Sciatic nerve (tissue), 2 donors: Measurements from ENCODE around the gene TRDMT1. TPM values are rescaled to one million over a fixed set of nuclear protein-coding genes. Genes with fewer than 3 reads are reported as not detected.
A peak's percentile ranks its signal among the peaks of the same experiment; 100 is the strongest.
"Not testable (repeated sequence)": the region's sequence is repeated elsewhere in the genome, so short reads cannot be mapped to it uniquely, and the experiment has no call there.

ENCODE experiments used
- ATAC-seq: fragments of 200-7000 bp; cut with Tn5 transposase; one replicate; pipeline ENCODE4 v1.9.1; 2020; ENCODE audit warnings: mild to moderate bottlenecking, moderate library complexity
- DNase-seq: peaks from one replicate; pipeline ENCODE4 v3.0.0-alpha.2; 2020; ENCODE audit warnings: low spot score
- intact Hi-C: fragments of 100-400 bp; cut with DNase I; formaldehyde crosslinking; loops from one replicate; pipeline ENCODE4 v1.14.2; 2022
- total RNA-seq: library from RNA; stranded (reverse); fragmentation: NEBNext Ultra II Directional; extraction: Animal tissue kit (Norgen Biotek cat#: 25700); gene quantifications from one replicate; pipeline ENCODE4 v1.2.1, GENCODE V29; 2021
- donor health status: DM: no; HTN: no; CAD: no.
- donor health status: DM: no; HTN: no; CAD: no.

Gene TRDMT1
- total RNA-seq, 1 donor from 2014 or later: 13.2 TPM

DNA sequence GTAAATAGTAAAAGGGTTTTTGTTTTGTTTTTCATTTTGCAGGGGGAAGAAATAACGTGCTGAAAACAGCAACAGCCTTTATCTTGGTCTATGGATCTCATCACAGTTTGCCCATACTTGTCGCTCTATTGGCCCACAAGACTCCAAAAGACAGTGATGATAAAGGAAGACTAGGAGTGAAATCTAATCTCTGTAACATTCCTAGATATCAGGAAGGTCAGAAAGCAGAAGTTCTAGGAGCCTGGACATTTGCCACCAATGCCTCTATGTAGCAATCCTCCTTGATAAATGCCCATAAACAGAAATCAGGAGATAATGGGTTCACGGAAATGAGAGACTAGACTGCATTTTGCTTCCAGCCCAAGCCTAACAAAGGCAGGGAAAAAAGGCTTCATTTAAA, 80.8 kb downstream of the TRDMT1 start:
- intact Hi-C loops: no loop called here
- DNase-seq (no peak), ATAC-seq (no peak)

DNA sequence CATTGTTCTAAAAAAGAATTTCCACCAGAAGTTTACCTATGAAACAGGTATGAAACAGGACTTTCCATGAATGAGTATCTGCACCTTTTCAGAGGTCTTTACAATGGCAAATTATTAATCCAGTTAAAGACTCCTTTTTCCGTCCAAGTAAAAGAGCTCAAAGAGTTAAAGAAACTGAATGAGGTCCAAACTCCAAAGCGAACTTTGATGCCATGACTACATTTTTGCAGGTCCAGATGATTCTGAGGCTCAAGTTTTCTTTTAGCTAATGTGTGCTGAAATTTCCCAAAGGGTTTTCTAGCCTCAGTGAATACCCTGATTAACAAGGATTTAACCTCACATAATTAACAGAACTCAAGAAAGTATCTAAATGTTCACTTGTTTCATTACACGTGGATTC, 81.6 kb downstream of the TRDMT1 start:
- ATAC-seq: no peak
- no peak for DNase-seq
- intact Hi-C loops: no loop called here

DNA sequence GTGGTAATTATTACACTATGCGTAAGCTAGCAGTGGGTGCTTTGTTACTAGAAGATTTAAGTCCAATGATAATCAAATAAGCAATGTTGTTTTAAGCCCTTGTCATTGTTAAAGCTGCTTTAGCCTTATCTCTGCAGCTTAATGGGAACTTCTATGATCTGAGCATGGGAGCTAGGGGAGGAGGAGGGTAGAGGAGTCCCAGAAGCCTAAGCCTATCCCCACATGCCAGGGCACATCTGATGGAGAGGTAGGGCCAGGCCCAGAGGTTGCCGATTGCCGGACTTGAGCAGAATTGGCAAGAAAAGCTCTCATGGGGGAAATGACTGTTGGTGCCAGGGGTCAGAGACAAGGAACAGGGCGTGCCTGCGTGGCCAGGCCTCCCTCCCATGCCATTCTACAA, 85.3 kb downstream of the TRDMT1 start:
- intact Hi-C loops: no loop called here
- DNase-seq (no peak), ATAC-seq (no peak)

- intact Hi-C loops: no loop called here
- ATAC-seq (no peak), DNase-seq (no peak)
These were observed 85.8 kb downstream of the TRDMT1 start for GRCh38 chr10:17115683-17116082.

DNA sequence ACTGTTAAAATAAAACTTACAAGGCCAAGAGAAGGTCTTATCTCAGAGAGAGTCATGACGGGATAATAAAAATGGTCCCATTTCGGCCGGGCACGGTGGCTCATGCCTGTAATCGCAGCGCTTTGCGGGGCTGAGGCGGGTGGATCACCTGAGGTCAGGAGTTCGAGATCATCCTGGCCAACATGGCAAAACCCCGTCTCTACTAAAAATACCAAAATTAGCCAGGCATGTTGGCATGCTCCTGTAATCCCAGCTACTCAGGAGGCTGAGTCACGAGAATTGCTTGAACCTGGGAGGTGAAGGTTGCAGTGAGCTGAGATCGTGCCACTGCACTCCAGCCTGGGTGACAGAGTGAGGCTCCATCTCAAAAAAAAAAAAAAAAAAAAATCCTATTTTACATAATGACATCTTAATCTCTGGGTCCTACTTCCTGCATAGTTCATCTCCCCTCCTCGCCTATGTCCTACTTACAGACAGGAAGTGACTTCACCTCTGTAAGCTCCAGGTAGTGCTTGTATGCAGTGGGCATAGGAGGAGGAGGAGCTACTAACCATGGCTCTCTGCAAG, 86.5 kb downstream of the TRDMT1 start:
- intact Hi-C loops, ATAC-seq, DNase-seq: not testable (repeated sequence)

DNA sequence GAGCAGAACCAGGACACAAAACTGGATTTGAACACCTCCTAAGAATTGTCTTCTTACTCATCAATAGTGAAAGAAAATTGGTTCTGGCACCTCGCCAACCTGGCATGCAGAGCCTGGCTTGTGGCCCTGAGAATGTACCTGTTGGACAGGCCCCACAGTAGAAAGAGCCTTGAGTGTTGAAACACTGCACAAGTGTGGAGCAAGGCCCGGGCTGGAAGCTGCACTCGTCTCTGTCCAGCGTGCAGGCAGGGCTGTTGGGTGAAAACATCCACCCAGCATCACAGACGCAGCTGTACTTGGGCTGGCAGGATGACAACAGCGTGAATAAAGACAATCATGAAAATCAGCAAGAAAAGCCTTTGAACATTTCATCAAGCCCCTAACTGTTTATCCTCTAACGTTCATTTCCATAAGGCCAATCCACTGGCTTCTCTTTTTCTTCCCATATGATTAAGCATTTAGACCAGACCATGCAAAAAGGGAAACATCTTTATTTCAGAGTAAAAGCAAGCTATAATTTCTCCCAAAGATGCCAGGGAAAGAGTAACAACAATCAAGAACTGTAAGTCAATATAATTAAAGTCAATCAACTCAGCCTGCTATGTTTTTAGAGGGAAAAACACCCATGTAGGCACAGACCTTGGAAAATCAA, 87.5 kb downstream of the TRDMT1 start:
- intact Hi-C loops: no loop called here
- DNase-seq (peak; percentile 67), ATAC-seq (peak; percentile 93)

- intact Hi-C loops: no loop called here
- no peak for DNase-seq
- ATAC-seq: no peak
These were observed 88.1 kb downstream of the TRDMT1 start for GRCh38 chr10:17113346-17113745.

GRCh38 chr10:17112566-17112965, 88.9 kb downstream of the TRDMT1 start:
- intact Hi-C loops: no loop called here
- no peak for DNase-seq
- no peak for ATAC-seq

DNA sequence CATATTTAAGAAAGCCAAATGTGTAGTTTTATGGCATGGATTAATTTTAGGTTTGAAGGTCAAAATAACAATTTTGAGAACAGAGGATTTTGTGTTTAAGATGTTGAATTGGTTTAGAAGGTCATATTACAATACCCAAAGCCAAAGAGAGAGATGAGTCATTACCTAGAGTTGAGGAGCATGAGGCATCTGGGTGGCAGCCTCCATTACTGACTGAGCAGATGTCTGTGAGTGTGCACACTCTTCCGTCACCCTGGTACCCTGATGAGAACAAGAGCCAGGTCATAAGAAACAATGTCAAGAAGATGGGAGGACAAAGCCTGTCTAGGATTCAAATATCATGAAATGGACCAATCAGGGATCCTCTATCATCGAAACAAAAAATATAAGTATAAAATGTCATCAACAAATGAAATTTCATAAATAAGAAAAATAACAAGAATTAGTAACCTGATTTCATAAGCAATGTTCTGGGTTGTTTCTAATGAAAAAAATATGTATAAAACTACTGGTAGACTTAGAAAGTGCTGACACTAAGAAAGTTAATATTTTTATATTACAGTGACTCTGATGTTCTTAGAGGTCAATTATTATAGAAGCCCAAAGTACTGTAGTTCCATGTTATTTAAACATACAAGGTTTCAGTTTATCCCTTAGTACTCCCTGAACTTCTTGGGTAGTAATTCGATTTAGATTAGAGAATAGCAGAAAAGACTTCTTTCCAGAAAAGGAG, 91.8 kb downstream of the TRDMT1 start:
- intact Hi-C loops: no loop called here
- no peak for DNase-seq
- ATAC-seq: no peak

- DNase-seq: no peak
- intact Hi-C loops: no loop called here
- no peak for ATAC-seq
These were observed 92.4 kb downstream of the TRDMT1 start for GRCh38 chr10:17109046-17109445.

DNA sequence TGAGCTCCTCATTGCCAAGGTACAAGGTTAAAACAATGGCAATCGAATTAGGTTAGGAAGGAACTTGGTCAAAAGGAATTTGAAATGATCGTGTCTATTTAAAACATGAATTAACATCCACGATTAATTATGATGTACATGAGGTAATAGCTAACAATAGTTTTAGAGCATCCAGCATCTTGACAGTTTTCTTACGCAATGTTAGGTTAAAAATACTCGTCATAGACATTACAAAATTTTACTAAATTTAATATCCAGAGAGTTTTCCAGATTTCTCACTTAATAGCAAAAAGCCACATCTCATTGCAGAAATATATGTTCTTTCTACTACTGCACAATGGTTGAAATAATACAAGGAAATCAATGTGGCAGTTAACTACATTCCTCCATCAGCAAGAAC, 94.5 kb downstream of the TRDMT1 start:
- intact Hi-C loops: no loop called here
- DNase-seq: no peak
- no peak for ATAC-seq

GRCh38 chr10:17101910-17102266, 99.6 kb downstream of the TRDMT1 start:
- no peak for DNase-seq
- intact Hi-C loops: no loop called here
- ATAC-seq: no peak

GRCh38 chr10:17101257-17101909, 100.1 kb downstream of the TRDMT1 start:
- intact Hi-C loops: no loop called here
- DNase-seq (no peak), ATAC-seq (no peak)

- intact Hi-C loops: no loop called here
- ATAC-seq: peak; percentile 26
- no peak for DNase-seq
These were observed 100.9 kb downstream of the TRDMT1 start for GRCh38 chr10:17100586-17100985.

DNA sequence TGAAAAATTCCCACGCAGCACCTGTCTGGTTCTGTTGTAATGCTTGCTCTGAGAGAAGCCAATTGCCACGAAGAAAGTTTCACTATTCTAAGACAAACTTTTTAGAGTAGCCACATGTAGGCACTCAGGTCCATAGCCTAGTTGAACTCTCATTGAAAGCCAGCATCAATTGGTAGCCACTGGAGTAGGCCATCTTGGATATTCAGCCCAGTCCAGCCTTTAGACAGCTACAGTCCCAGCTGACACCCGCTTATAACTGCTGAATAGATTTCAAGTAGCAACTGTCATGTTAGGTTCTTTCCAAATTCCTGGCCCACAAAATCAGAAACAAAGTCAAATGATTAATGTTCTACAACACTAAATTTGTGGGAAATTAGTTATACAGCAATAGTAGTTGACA, 103.5 kb downstream of the TRDMT1 start:
- intact Hi-C loops: no loop called here
- DNase-seq (no peak), ATAC-seq (no peak)

Other genes starting within 250 kb of the TRDMT1 start
- 27.6 TPM for gene CUBN, start 71.9 kb downstream of the TRDMT1 start, total RNA-seq
- 4,253 TPM for gene VIM, start 26.6 kb upstream of the TRDMT1 start, total RNA-seq